ENCODE data around the gene PDE10A.
"Not testable (repeated sequence)": the region's sequence is repeated elsewhere in the genome, so short reads cannot be mapped to it uniquely, and the experiment has no call there.

- not testable (repeated sequence) for TF ChIP-seq POLR2A, CTCF, EP300 (IDR thresholded peaks at IDR 0.05)
These were observed 199.5 kb downstream of the PDE10A start for GRCh38 chr6:165463499-165463898.

Measured in suprapubic skin (tissue), 3 donors.